Mucosa of rectum (tissue), 2 donors: Measurements from ENCODE around the gene LINGO1.

Experiments
- H3K27ac ChIP-seq, 2 donors: one replicate each; pipeline ENCODE4 v1.7.0; 2013; ENCODE audit warnings: inconsistent platforms in 2 of 2, low read depth in 2 of 2, low read length in 2 of 2
- H3K27me3 ChIP-seq, 2 donors: one replicate each; pipeline ENCODE4 v1.7.0; 2013; ENCODE audit warnings: low read length in 2 of 2; ENCODE audit not compliant: control insufficient read depth in 2 of 2, insufficient read depth in 2 of 2
- H3K36me3 ChIP-seq, 2 donors: one replicate each; pipeline ENCODE4 v1.7.0; 2013; ENCODE audit warnings: low read length in 2 of 2; ENCODE audit not compliant: control insufficient read depth in 2 of 2, insufficient read depth in 2 of 2
- H3K4me1 ChIP-seq, 2 donors: one replicate each; pipeline ENCODE4 v1.7.0; 2013; ENCODE audit warnings: low read length in 2 of 2, mild to moderate bottlenecking in 1 of 2; ENCODE audit not compliant: control insufficient read depth in 2 of 2, insufficient read depth in 2 of 2
- H3K4me3 ChIP-seq, 2 donors: one replicate each; pipeline ENCODE4 v1.7.0; 2013; ENCODE audit warnings: low read length in 2 of 2
- H3K9ac ChIP-seq, 2 donors: one replicate each; pipeline ENCODE4 v1.7.0; 2013; ENCODE audit warnings: low read length in 2 of 2, low read depth in 1 of 2, mild to moderate bottlenecking in 1 of 2
- H3K9me3 ChIP-seq, 2 donors: one replicate each; pipeline ENCODE4 v1.7.0; 2013; ENCODE audit warnings: low read length in 2 of 2; ENCODE audit not compliant: control insufficient read depth in 2 of 2
- donor health status: healthy.
- donor health status: Normal muscosa, but diverticular disease.

Gene LINGO1

GRCh38 chr15:77607894-77608261 lies 24.8 kb downstream of the LINGO1 start:
- H3K4me1 ChIP-seq = peaks cover 36 to 55% of the 10 kb centered on the region in 2 donors
- H3K9me3 ChIP-seq = no peaks in the 10 kb centered on the region
- no peak overlapping the region for H3K27ac ChIP-seq
- H3K9ac ChIP-seq = no peak overlapping the region
- no peak overlapping the region for H3K4me3 ChIP-seq
- no peaks in the 10 kb centered on the region for H3K36me3 ChIP-seq
- H3K27me3 ChIP-seq = no peaks in the 10 kb centered on the region

DNA sequence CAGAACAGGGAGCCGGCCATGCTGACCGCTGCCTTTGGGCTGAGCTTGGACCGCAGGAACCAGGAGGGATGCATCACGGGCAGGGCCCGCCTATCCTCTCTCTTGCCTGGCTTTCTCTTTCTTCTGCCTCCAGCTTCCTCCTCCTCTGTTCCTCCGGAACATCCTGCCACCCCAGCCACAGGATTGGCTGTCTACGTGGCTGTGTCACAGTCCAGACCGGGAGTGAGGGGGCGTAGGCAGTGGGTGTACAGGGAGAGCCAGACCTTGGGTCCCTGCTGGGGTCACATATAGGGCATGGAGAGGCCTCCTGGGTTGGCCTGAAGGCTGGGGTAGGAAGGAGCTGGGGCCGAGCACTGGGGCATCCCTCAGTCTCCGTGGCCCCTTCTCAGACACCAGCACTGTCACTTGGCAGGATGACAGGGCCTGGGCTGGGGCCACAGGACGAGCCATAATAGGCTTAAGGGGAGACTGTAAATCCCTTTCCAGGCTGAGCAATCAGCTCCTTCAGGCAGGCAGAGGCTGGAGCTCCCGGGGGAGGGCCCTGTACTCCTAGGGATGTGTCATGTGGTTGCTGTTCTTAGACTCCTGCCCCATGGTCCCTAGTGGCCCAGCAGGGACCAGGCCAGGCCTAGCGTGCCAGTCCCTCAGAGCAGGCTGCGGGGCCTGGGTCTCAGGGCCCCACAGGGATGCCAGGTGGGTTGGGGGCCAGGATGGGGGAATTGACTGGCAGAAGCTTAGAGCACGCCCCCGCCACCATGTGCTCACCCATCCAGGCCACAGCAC lies 25.4 kb downstream of the LINGO1 start:
- Histone ChIP-seq H3K4me3 (no peak overlapping the region), H3K27ac (peak overlapping the region; percentile 10 to 68), H3K36me3 (no peaks in the 10 kb centered on the region), H3K9ac (no peak overlapping the region), H3K4me1 (peaks cover 36 to 54% of the 10 kb centered on the region in 2 donors), H3K27me3 (no peaks in the 10 kb centered on the region), H3K9me3 (no peaks in the 10 kb centered on the region)

GRCh38 chr15:77606142-77607034 lies 26.3 kb downstream of the LINGO1 start:
- H3K4me3 ChIP-seq = peak overlapping the region in 1 of 2 donors; percentile 7
- H3K27me3 ChIP-seq = no peaks in the 10 kb centered on the region
- peaks cover 34 to 47% of the 10 kb centered on the region in 2 donors for H3K4me1 ChIP-seq
- no peaks in the 10 kb centered on the region for H3K36me3 ChIP-seq
- peak overlapping the region in 1 of 2 donors; percentile 47 for H3K9ac ChIP-seq
- peak overlapping the region; percentile 10 to 68 for H3K27ac ChIP-seq
- H3K9me3 ChIP-seq = no peaks in the 10 kb centered on the region

GRCh38 chr15:77605547-77605946 lies 27.2 kb downstream of the LINGO1 start:
- no peaks in the 10 kb centered on the region for H3K27me3 ChIP-seq
- peak overlapping the region in 1 of 2 donors; percentile 7 for H3K4me3 ChIP-seq
- H3K36me3 ChIP-seq = no peaks in the 10 kb centered on the region
- H3K9ac ChIP-seq = peak overlapping the region in 1 of 2 donors; percentile 47
- no peak overlapping the region for H3K27ac ChIP-seq
- peaks cover 34 to 47% of the 10 kb centered on the region in 2 donors for H3K4me1 ChIP-seq
- H3K9me3 ChIP-seq = no peaks in the 10 kb centered on the region

GRCh38 chr15:77604973-77605372 lies 27.7 kb downstream of the LINGO1 start:
- Histone ChIP-seq H3K4me3 (no peak overlapping the region), H3K36me3 (no peaks in the 10 kb centered on the region), H3K9ac (no peak overlapping the region), H3K27ac (no peak overlapping the region), H3K27me3 (no peaks in the 10 kb centered on the region), H3K4me1 (peaks cover 30 to 42% of the 10 kb centered on the region in 2 donors), H3K9me3 (no peaks in the 10 kb centered on the region)

- no peak overlapping the region for H3K9ac ChIP-seq
- H3K4me3 ChIP-seq = no peak overlapping the region
- H3K9me3 ChIP-seq = no peaks in the 10 kb centered on the region
- H3K4me1 ChIP-seq = peaks cover 24 to 31% of the 10 kb centered on the region in 2 donors
- H3K36me3 ChIP-seq = no peaks in the 10 kb centered on the region
- no peaks in the 10 kb centered on the region for H3K27me3 ChIP-seq
- no peak overlapping the region for H3K27ac ChIP-seq
These were observed 28.9 kb downstream of the LINGO1 start for GRCh38 chr15:77603611-77604336.

DNA sequence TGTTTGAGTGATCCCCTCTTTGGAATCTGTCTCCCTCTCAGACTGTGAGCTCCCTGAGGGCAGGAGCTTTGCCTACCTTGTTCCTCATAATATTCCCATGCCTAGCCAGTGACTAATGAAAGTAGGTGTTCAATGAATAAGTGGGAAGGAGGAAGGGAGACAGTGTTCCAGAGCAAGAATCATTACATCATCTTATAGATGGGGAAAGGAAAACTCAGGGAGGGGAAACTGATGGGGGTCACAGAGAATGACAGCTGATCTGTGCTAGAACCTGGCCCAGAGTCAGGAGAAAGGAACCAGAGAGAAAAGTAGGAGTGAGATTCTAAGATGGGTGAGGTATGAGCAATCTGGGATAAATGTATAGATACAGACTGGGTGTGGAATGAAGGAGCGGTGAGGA lies 29.9 kb downstream of the LINGO1 start:
- Histone ChIP-seq H3K9ac (no peak overlapping the region), H3K4me1 (peaks cover 19 to 24% of the 10 kb centered on the region in 2 donors), H3K36me3 (no peaks in the 10 kb centered on the region), H3K27ac (no peak overlapping the region), H3K9me3 (no peaks in the 10 kb centered on the region), H3K27me3 (no peaks in the 10 kb centered on the region), H3K4me3 (no peak overlapping the region)

- Histone ChIP-seq H3K4me3 (peak overlapping the region in 1 of 2 donors; percentile 20), H3K36me3 (no peaks in the 10 kb centered on the region), H3K4me1 (peaks cover 0 to under 1% of the 10 kb centered on the region in 2 donors), H3K27ac (peak overlapping the region in 1 of 2 donors; percentile 22), H3K9me3 (no peaks in the 10 kb centered on the region), H3K9ac (no peak overlapping the region), H3K27me3 (no peaks in the 10 kb centered on the region)
These were observed 32.8 kb downstream of the LINGO1 start for GRCh38 chr15:77599899-77600298.

- H3K27ac ChIP-seq = peak overlapping the region in 1 of 2 donors; percentile 22
- H3K4me1 ChIP-seq = no peaks in the 10 kb centered on the region
- peak overlapping the region in 1 of 2 donors; percentile 20 for H3K4me3 ChIP-seq
- no peaks in the 10 kb centered on the region for H3K36me3 ChIP-seq
- no peaks in the 10 kb centered on the region for H3K27me3 ChIP-seq
- H3K9me3 ChIP-seq = no peaks in the 10 kb centered on the region
- H3K9ac ChIP-seq = no peak overlapping the region
These were observed 33.4 kb downstream of the LINGO1 start for GRCh38 chr15:77599357-77599756.
